K562 (cell line): Measurements from ENCODE around the gene EEF2. TPM values are rescaled to one million over a fixed set of nuclear protein-coding genes. Genes with fewer than 3 reads are reported as not detected.

Experiments
- ATAC-seq: fragments of 200-7000 bp; cut with Tn5 transposase; 3 replicates; pipeline ENCODE4 v1.9.1; 2020; ENCODE audit warnings: moderate library complexity
- BruUV-seq: library from RNA; stranded (reverse); fragments of 400-500 nt; replicated peaks from 2 replicates; lab custom pipeline; 2021; lab: Mats Ljungman, UMichigan
- CTCF ChIA-PET: fragments of 300-600 bp; formaldehyde crosslinking; extraction: SDS; loops from one replicate; lab custom pipeline; 2021; ENCODE audit warnings: low intra/inter-chr PET ratio; lab: Yijun Ruan, JAX
- POLR2A ChIA-PET: fragments of 300-600, 350-650 bp; sonication (Branson Sonifier 250); formaldehyde crosslinking; extraction: SDS; loops from one replicate; lab custom pipeline; 2021; ENCODE audit warnings: antibody characterized with exemption, inconsistent platforms; lab: Yijun Ruan, JAX
- DNase-seq, 4 experiments: peaks; one replicate each; pipeline versions ENCODE4 v3.0.0 to v3.0.0-alpha.2; 2011 to 2018; ENCODE audit warnings: low spot score in 3 of 4, mixed read lengths in 3 of 4; ENCODE audit errors: extremely low read depth in 1 of 4
- FAIRE-seq: peaks from 2 replicates; lab custom pipeline; 2011; peaks lifted over from hg19 to GRCh38; lab: Jason Lieb, UNC
- H2AFZ ChIP-seq: 2 replicates; pipeline ENCODE4 v1.6.0; 2011; ENCODE audit warnings: low read depth, low read length, control low read depth, inconsistent platforms
- H3K27ac ChIP-seq: fragments of 200-600 bp; 3 replicates; pipeline ENCODE4 v1.8.0; 2011; ENCODE audit warnings: low read depth, mild to moderate bottlenecking, control low read depth, inconsistent platforms, low read length, moderate library complexity, mixed read lengths; ENCODE audit errors: extremely low read depth
- H3K27me3 ChIP-seq, 2 experiments: fragments of 300-600 bp in 1 of 2; 2 replicates in 1 of 2; 3 replicates in 1 of 2; pipeline versions ENCODE4 v1.6.0 to v1.8.0; 2011; ENCODE audit warnings: inconsistent platforms in 2 of 2, low read length in 2 of 2, mild to moderate bottlenecking in 1 of 2, mixed read lengths in 1 of 2, moderate library complexity in 1 of 2; ENCODE audit not compliant: control insufficient read depth in 2 of 2, insufficient read depth in 2 of 2
- H3K36me3 ChIP-seq: fragments of 300-600 bp; 3 replicates; pipeline ENCODE4 v1.8.0; 2011; ENCODE audit warnings: mild to moderate bottlenecking, low read length, inconsistent platforms; ENCODE audit not compliant: control insufficient read depth, insufficient read depth
- H3K4me1 ChIP-seq, 2 experiments: fragments of 200-600 bp in 1 of 2; replicated peaks in 1 of 2; 2 replicates in 1 of 2; 3 replicates in 1 of 2; pipeline versions ENCODE4 v1.5.1 to v1.8.0; 2011; ENCODE audit warnings: inconsistent platforms in 2 of 2, low read length in 2 of 2, mild to moderate bottlenecking in 1 of 2, mixed read lengths in 1 of 2, moderate library complexity in 1 of 2; ENCODE audit not compliant: control insufficient read depth in 2 of 2, insufficient read depth in 2 of 2
- H3K4me2 ChIP-seq: 2 replicates; pipeline ENCODE4 v1.6.1; 2011; ENCODE audit warnings: low read length, control low read depth, inconsistent platforms, mixed read lengths; ENCODE audit not compliant: insufficient read depth
- H3K4me3 ChIP-seq: fragments of 200-600 bp; sonication (generic), shearing (Covaris generic); 2 replicates; pipeline ENCODE4 v1.5.1; 2016; ENCODE audit warnings: control low read depth, inconsistent platforms
- H3K79me2 ChIP-seq: fragments of 200-600 bp; 3 replicates; pipeline ENCODE4 v1.8.0; 2011; ENCODE audit warnings: low read length, inconsistent platforms; ENCODE audit not compliant: control insufficient read depth, insufficient read depth
- H3K9ac ChIP-seq, 2 experiments: 2 replicates each; pipeline versions ENCODE4 v1.6.0 to v1.6.1; 2011; ENCODE audit warnings: low read depth in 2 of 2, low read length in 2 of 2, control low read depth in 1 of 2, inconsistent platforms in 1 of 2, mild to moderate bottlenecking in 1 of 2, mixed read lengths in 1 of 2; ENCODE audit not compliant: insufficient read depth in 1 of 2
- H3K9me1 ChIP-seq: one replicate; pipeline ENCODE4 v1.6.0; 2011; ENCODE audit warnings: inconsistent platforms, mild to moderate bottlenecking, low read length, moderate library complexity; ENCODE audit not compliant: control insufficient read depth, insufficient read depth
- H3K9me3 ChIP-seq: replicated peaks from 2 replicates; pipeline ENCODE4 v1.5.1; 2011; ENCODE audit warnings: low read depth, low read length, inconsistent platforms; ENCODE audit not compliant: control insufficient read depth, insufficient read depth
- H4K20me1 ChIP-seq: replicated peaks from 2 replicates; pipeline ENCODE4 v1.6.1; 2011; ENCODE audit warnings: low read length, inconsistent platforms, mixed read lengths; ENCODE audit not compliant: control insufficient read depth, insufficient read depth
- BRD9 ChIP-seq: fragments of 450-650 bp; IDR thresholded peaks from 2 replicates; pipeline ENCODE4 v1.6.1; 2018; ENCODE audit warnings: low read depth; ENCODE audit not compliant: partially characterized antibody
- IRF9 ChIP-seq: fragments of 450-650 bp; IDR thresholded peaks from 2 replicates; pipeline ENCODE4 v1.6.1; 2016; ENCODE audit warnings: missing biosample characterization, missing genetic modification characterization
- PHF8 ChIP-seq: fragments of 200-600 bp; sonication (generic); IDR thresholded peaks from 2 replicates; pipeline ENCODE4 v1.6.1; 2012; ENCODE audit warnings: mixed run types, mild to moderate bottlenecking, inconsistent platforms, low read length, moderate library complexity, borderline replicate concordance
- RBM34 ChIP-seq: fragments of 200-400 bp; formaldehyde crosslinking; IDR thresholded peaks from 2 replicates; pipeline ENCODE4 v1.6.1; 2018; ENCODE audit warnings: low read length, borderline replicate concordance; ENCODE audit not compliant: insufficient read depth
- STAT5A ChIP-seq: IDR thresholded peaks from 2 replicates; pipeline ENCODE4 v1.6.1; 2012; ENCODE audit warnings: low read length, inconsistent platforms, borderline replicate concordance
- WGBS: fragments of 100-300 bp; shearing (Covaris generic); methylation state at CpG from one replicate; pipeline ENCODE4 v1.1.6; 2016; ENCODE audit warnings: low coverage, mixed read lengths; ENCODE audit not compliant: insufficient coverage; ENCODE audit errors: missing lambda C conversion rate; 5-methylcytosine and 5-hydroxymethylcytosine counted together
- in situ Hi-C: fragments of 300-500 bp; cut with MboI; formaldehyde crosslinking; loops from 4 replicates; pipeline ENCODE4 v1.15.0; 2018; ENCODE audit warnings: inconsistent platforms, mixed read lengths
- intact Hi-C: fragments of 100-400 bp; cut with micrococcal nuclease; formaldehyde crosslinking; loops from 2 replicates; pipeline ENCODE4 v1.14.2; 2022
- polyA plus RNA-seq, 8 experiments: library from polyadenylated mRNA; depleted of rRNA in 4 of 8; stranded (reverse) in 5 of 8; unstranded in 3 of 8; fragments of >200 nt; fragmentation: Nextera tagmentation in 2 of 8; fragmentation: Illumina TruSeq in 1 of 8; extraction: Ambion mirVana in 2 of 8; extraction: Trizol in 1 of 8; gene quantifications; 2 replicates each; pipeline versions ENCODE4 v1.2.1 to v1.2.3, GENCODE V29; 2011 to 2014; ENCODE audit warnings: inconsistent platforms in 1 of 8, missing spikeins in 1 of 8
- total RNA-seq, 7 experiments: library from RNA; depleted of rRNA in 6 of 7; stranded (reverse); fragments of >200 nt in 6 of 7; fragmentation: Illumina TruSeq in 2 of 7; extraction: Trizol in 2 of 7; gene quantifications; 2 replicates each; pipeline versions ENCODE4 v1.2.1 to v1.2.3, GENCODE V29; 2011 to 2021; ENCODE audit warnings: low replicate concordance in 1 of 7
- TF ChIP-seq, protein P1 (sequence below): sonication (generic); formaldehyde crosslinking; IDR thresholded peaks from 2 replicates; pipeline ENCODE4 v1.5.0; 2020; ENCODE audit warnings: missing genetic modification reagents
- TF ChIP-seq, protein P2 (sequence below), 2 experiments: fragments of 450-650 bp in 1 of 2; sonication (generic) in 1 of 2; formaldehyde crosslinking in 1 of 2; IDR thresholded peaks in 1 of 2; conservative IDR thresholded peaks in 1 of 2; 2 replicates each; pipeline versions ENCODE4 v1.6.1 to v1.8.1; 2016 to 2023; ENCODE audit warnings: mild to moderate bottlenecking in 2 of 2, moderate library complexity in 2 of 2, inconsistent platforms in 1 of 2, missing genetic modification reagents in 1 of 2

EEF2 gene
- total and polyA plus RNA-seq, 9 of the 15 experiments (the other 6 are each of a cell fraction or from before 2014, with no cell fraction given), result 372 to 3,003 (median 1,453) TPM

DNA sequence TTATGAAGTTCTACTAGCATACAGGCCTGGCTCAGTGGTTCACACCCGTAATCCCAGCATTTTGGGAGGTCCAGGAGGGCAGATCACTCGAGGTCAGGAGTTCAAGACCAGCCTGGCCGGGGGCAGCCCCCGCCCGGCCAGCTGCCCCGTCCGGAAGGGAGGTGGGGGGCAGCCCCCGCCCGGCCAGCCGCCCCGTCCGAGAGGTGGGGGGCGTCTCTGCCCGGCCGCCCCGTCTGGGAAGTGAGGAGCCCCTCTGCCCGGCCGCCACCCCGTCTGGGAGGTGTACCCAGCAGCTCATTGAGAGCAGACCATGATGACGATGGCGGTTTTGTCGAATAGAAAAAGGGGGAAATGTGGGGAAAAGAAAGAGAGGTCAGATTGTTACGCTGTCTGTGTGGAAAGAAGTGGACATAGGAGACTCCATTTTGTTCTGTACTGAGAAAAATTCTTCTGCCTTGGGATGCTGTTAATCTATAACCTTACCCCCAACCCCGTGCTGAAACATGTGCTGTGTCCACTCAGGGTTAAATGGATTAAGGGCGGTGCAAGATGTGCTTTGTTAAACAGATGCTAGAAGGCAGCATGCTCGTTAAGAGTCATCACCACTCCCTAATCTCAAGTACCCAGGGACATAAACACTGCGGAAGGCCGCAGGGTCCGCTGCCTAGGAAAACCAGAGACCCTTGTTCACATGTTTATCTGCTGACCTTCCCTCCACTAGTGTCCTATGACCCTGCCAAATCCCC, 13.6 kb upstream of the EEF2 start (continued):
- 0 out of 2 replicates have a peak, but pooled peaks have one; percentile 22 for TF ChIP-seq IRF9

- no peaks in the 10 kb centered on the region for H4K20me1 ChIP-seq
- H3K27me3 ChIP-seq, result no peaks in the 10 kb centered on the region
- ChIA-PET CTCF (no interaction called here), POLR2A (interaction anchor here (0.6 to 2.8 kb wide), 4 partner anchors 10 to 15 kb away, joined by 3 to 16 read pairs (median 4); partner anchors contain the start of gene EEF2)
- 44% methylated on average over 6 of the region's 6 CpGs for WGBS
- no peak overlapping the region for H3K27ac ChIP-seq
- H3K4me3 ChIP-seq, result no peak overlapping the region
- in situ Hi-C loops (no loop called here), intact Hi-C loops (no loop called here)
- no peak overlapping the region for H3K9ac ChIP-seq
- no peaks in the 10 kb centered on the region for H3K79me2 ChIP-seq
- no peak for TF ChIP-seq PHF8
- TF ChIP-seq BRD9, result no peak
- TF ChIP-seq, protein P1, sequence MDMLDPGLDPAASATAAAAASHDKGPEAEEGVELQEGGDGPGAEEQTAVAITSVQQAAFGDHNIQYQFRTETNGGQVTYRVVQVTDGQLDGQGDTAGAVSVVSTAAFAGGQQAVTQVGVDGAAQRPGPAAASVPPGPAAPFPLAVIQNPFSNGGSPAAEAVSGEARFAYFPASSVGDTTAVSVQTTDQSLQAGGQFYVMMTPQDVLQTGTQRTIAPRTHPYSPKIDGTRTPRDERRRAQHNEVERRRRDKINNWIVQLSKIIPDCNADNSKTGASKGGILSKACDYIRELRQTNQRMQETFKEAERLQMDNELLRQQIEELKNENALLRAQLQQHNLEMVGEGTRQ (CRISPR knock-in tag), result no peak
- TF ChIP-seq STAT5A, result no peak
- TF ChIP-seq, protein P2, sequence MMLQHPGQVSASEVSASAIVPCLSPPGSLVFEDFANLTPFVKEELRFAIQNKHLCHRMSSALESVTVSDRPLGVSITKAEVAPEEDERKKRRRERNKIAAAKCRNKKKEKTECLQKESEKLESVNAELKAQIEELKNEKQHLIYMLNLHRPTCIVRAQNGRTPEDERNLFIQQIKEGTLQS (IDR thresholded peaks at IDR 0.05), result no peak
- TF ChIP-seq, protein P2 (CRISPR knock-in tag; conservative IDR thresholded peaks at IDR 0.05), result no peak
- TF ChIP-seq RBM34, result no peak
- peaks cover 2 to 10% of the 10 kb centered on the region in 2 experiments; a peak in 4 of 5 replicates for H3K4me1 ChIP-seq
- FAIRE-seq (no peak), ATAC-seq (no peak), DNase-seq (no peak)
- no peaks in the 10 kb centered on the region for H3K9me1 ChIP-seq
- H3K36me3 ChIP-seq, result no peaks in the 10 kb centered on the region
- 0 out of 2 replicates have a peak, but pooled peaks cover 1% of the 10 kb centered on the region for H3K9me3 ChIP-seq
- no TSS peak for BruUV-seq
- no peak overlapping the region for H3K4me2 ChIP-seq
- H2AFZ ChIP-seq, result 0 out of 2 replicates have a peak overlapping the region, but pooled peaks have one; percentile 0
Observed at GRCh38 chr19:3995607-3996006, 10.3 kb upstream of the EEF2 start.
